Activated CD4-positive, alpha-beta T cell treated with anti-CD3 and anti-CD28 coated beads, Interleukin-2, Interleukin-4, amounts not matched to agents 100 ng/mL and 50 ng/mL, durations not matched to agents 16 hours and 8 hours (primary cell): Measurements from ENCODE around the gene MRPS25.

Experiments used
- DNase-seq: peaks from one replicate; pipeline ENCODE4 v3.0.0-alpha.2; 2020; ENCODE audit warnings: low spot score

The MRPS25 gene

GRCh38 chr3:15081960-15082664 is 17.0 kb upstream of the MRPS25 start:
- DNase-seq: no peak

GRCh38 chr3:15079091-15079490 is 14.0 kb upstream of the MRPS25 start:
- DNase-seq: no peak

GRCh38 chr3:15074500-15074899 is 9.4 kb upstream of the MRPS25 start:
- DNase-seq: no peak

- no peak for DNase-seq
Measured at GRCh38 chr3:15071699-15072098, 6.6 kb upstream of the MRPS25 start.

- no peak for DNase-seq
Measured at GRCh38 chr3:15069441-15069840, 4.3 kb upstream of the MRPS25 start.

GRCh38 chr3:15066467-15066866 is 1.4 kb upstream of the MRPS25 start:
- no peak for DNase-seq

- DNase-seq: no peak
Measured at GRCh38 chr3:15065550-15066007, 464 bp upstream of the MRPS25 start.

- peak; percentile 33 for DNase-seq
Measured at GRCh38 chr3:15064299-15064834, 748 bp downstream of the MRPS25 start.

- DNase-seq: no peak
Measured at GRCh38 chr3:15063656-15064286, 1.3 kb downstream of the MRPS25 start.

GRCh38 chr3:15063238-15063637 is 1.9 kb downstream of the MRPS25 start:
- DNase-seq: no peak

GRCh38 chr3:15060029-15060428 is 5.1 kb downstream of the MRPS25 start:
- DNase-seq: no peak

- DNase-seq: no peak
Measured at GRCh38 chr3:15056676-15057404, 8.3 kb downstream of the MRPS25 start.

- DNase-seq: peak; percentile 65
Measured at GRCh38 chr3:15055019-15055557, 10.0 kb downstream of the MRPS25 start.

- DNase-seq: no peak
Measured at GRCh38 chr3:15053541-15053940, 11.6 kb downstream of the MRPS25 start.

- DNase-seq: no peak
Measured at GRCh38 chr3:15052335-15053242, 12.5 kb downstream of the MRPS25 start.

GRCh38 chr3:15051531-15051930 is 13.6 kb downstream of the MRPS25 start:
- DNase-seq: peak; percentile 59

- DNase-seq: no peak
Measured at GRCh38 chr3:15050405-15051092, 14.6 kb downstream of the MRPS25 start.

- no peak for DNase-seq
Measured at GRCh38 chr3:15049584-15049983, 15.5 kb downstream of the MRPS25 start.

GRCh38 chr3:15045667-15046066 is 19.4 kb downstream of the MRPS25 start:
- DNase-seq: no peak

GRCh38 chr3:15044326-15044725 is 20.8 kb downstream of the MRPS25 start:
- no peak for DNase-seq
